Measurements from ENCODE around the gene CD79B.
"Not testable (repeated sequence)": the region's sequence is repeated elsewhere in the genome, so short reads cannot be mapped to it uniquely, and the experiment has no call there.

The CD79B gene

GRCh38 chr17:63922402-63922801, 9.7 kb downstream of the CD79B start:
- not testable (repeated sequence) for H3K4me1 ChIP-seq (ENCODE audit: control insufficient read depth, low read depth, low read length)

GRCh38 chr17:63920779-63921178, 11.4 kb downstream of the CD79B start:
- not testable (repeated sequence) for H3K4me1 ChIP-seq (ENCODE audit: control insufficient read depth, low read depth, low read length); H2BK120ac ChIP-seq (ENCODE audit: low read depth, low read length); H3K36me3 ChIP-seq (ENCODE audit: control insufficient read depth, insufficient read depth, low read length); H4K5ac ChIP-seq (ENCODE audit: low read length); H2AK5ac ChIP-seq (ENCODE audit: low read length); DNase-seq; H3K4me2 ChIP-seq (ENCODE audit: low read length); H3K4me3 ChIP-seq (ENCODE audit: low read length); H3K23ac ChIP-seq (ENCODE audit: low read length); H3K79me1 ChIP-seq (ENCODE audit: low read length); H3K9ac ChIP-seq (ENCODE audit: low read length); H2BK15ac ChIP-seq (replicated peaks; ENCODE audit: low read depth); H3K18ac ChIP-seq (ENCODE audit: low read length); H3K4ac ChIP-seq (ENCODE audit: low read depth, low read length); H3K27ac ChIP-seq (ENCODE audit: low read depth, low read length); H2BK5ac ChIP-seq (ENCODE audit: low read length); H3K56ac ChIP-seq (ENCODE audit: low read length); H3K79me2 ChIP-seq (ENCODE audit: control insufficient read depth, insufficient read depth, low read length); H4K8ac ChIP-seq (ENCODE audit: low read depth, low read length); H3K27me3 ChIP-seq (ENCODE audit: insufficient read depth, low read length, poor library complexity)
- no CpG with 5 or more reads among the region's 5 CpGs for WGBS (ENCODE audit: extremely low coverage, insufficient coverage, low lambda C conversion rate)

More at GRCh38 chr17:63922402-63922801, 9.7 kb downstream of the CD79B start:
- H2AK5ac ChIP-seq (ENCODE audit: low read length); H3K27me3 ChIP-seq (ENCODE audit: insufficient read depth, low read length, poor library complexity); H3K36me3 ChIP-seq (ENCODE audit: control insufficient read depth, insufficient read depth, low read length); H3K4me3 ChIP-seq (ENCODE audit: low read length); H2BK5ac ChIP-seq (ENCODE audit: low read length); H3K79me1 ChIP-seq (ENCODE audit: low read length); H3K79me2 ChIP-seq (ENCODE audit: control insufficient read depth, insufficient read depth, low read length); H3K4ac ChIP-seq (ENCODE audit: low read depth, low read length); H3K18ac ChIP-seq (ENCODE audit: low read length); H3K56ac ChIP-seq (ENCODE audit: low read length); H2BK120ac ChIP-seq (ENCODE audit: low read depth, low read length); H3K27ac ChIP-seq (ENCODE audit: low read depth, low read length); H2BK15ac ChIP-seq (replicated peaks; ENCODE audit: low read depth); H3K4me2 ChIP-seq (ENCODE audit: low read length); H4K8ac ChIP-seq (ENCODE audit: low read depth, low read length); H3K9ac ChIP-seq (ENCODE audit: low read length); DNase-seq; H3K23ac ChIP-seq (ENCODE audit: low read length); H4K5ac ChIP-seq (ENCODE audit: low read length): not testable (repeated sequence)
- no CpG with 5 or more reads among the region's 9 CpGs for WGBS (ENCODE audit: extremely low coverage, insufficient coverage, low lambda C conversion rate)

GRCh38 chr17:63920050-63920449, 12.1 kb downstream of the CD79B start:
- H2AK5ac ChIP-seq (ENCODE audit: low read length); H3K23ac ChIP-seq (ENCODE audit: low read length); H2BK5ac ChIP-seq (ENCODE audit: low read length); H4K5ac ChIP-seq (ENCODE audit: low read length); H3K56ac ChIP-seq (ENCODE audit: low read length); H3K18ac ChIP-seq (ENCODE audit: low read length); H2BK15ac ChIP-seq (replicated peaks; ENCODE audit: low read depth); H3K9ac ChIP-seq (ENCODE audit: low read length); H3K27ac ChIP-seq (ENCODE audit: low read depth, low read length); H3K4ac ChIP-seq (ENCODE audit: low read depth, low read length); H3K36me3 ChIP-seq (ENCODE audit: control insufficient read depth, insufficient read depth, low read length); H3K27me3 ChIP-seq (ENCODE audit: insufficient read depth, low read length, poor library complexity); H3K79me1 ChIP-seq (ENCODE audit: low read length); H3K79me2 ChIP-seq (ENCODE audit: control insufficient read depth, insufficient read depth, low read length); DNase-seq; H3K4me2 ChIP-seq (ENCODE audit: low read length); H4K8ac ChIP-seq (ENCODE audit: low read depth, low read length); H3K4me3 ChIP-seq (ENCODE audit: low read length); H3K4me1 ChIP-seq (ENCODE audit: control insufficient read depth, low read depth, low read length); H2BK120ac ChIP-seq (ENCODE audit: low read depth, low read length): not testable (repeated sequence)
- WGBS (ENCODE audit: extremely low coverage, insufficient coverage, low lambda C conversion rate), result no CpG with 5 or more reads among the region's 6 CpGs

- no CpG with 5 or more reads among the region's 8 CpGs for WGBS (ENCODE audit: extremely low coverage, insufficient coverage, low lambda C conversion rate)
- no peak overlapping the region for H2AK5ac ChIP-seq (ENCODE audit: low read length)
- H3K36me3 ChIP-seq (ENCODE audit: control insufficient read depth, insufficient read depth, low read length), result no peaks in the 10 kb centered on the region
- no peaks in the 10 kb centered on the region for H3K79me2 ChIP-seq (ENCODE audit: control insufficient read depth, insufficient read depth, low read length)
- H3K4me2 ChIP-seq (ENCODE audit: low read length), result no peak overlapping the region
- no peaks in the 10 kb centered on the region for H3K27me3 ChIP-seq (ENCODE audit: insufficient read depth, low read length, poor library complexity)
- H3K79me1 ChIP-seq (ENCODE audit: low read length), result no peaks in the 10 kb centered on the region
- no peak overlapping the region for H3K56ac ChIP-seq (ENCODE audit: low read length)
- H3K18ac ChIP-seq (ENCODE audit: low read length), result no peak overlapping the region
- no peak overlapping the region for H4K8ac ChIP-seq (ENCODE audit: low read depth, low read length)
- H2BK120ac ChIP-seq (ENCODE audit: low read depth, low read length), result no peak overlapping the region
- no peaks in the 10 kb centered on the region for H3K4me1 ChIP-seq (ENCODE audit: control insufficient read depth, low read depth, low read length)
- H2BK15ac ChIP-seq (replicated peaks; ENCODE audit: low read depth), result no peak overlapping the region
- peak; percentile 67 for DNase-seq
- H3K4ac ChIP-seq (ENCODE audit: low read depth, low read length), result no peak overlapping the region
- no peak overlapping the region for H3K27ac ChIP-seq (ENCODE audit: low read depth, low read length)
- no peak overlapping the region for H3K23ac ChIP-seq (ENCODE audit: low read length)
- H2BK5ac ChIP-seq (ENCODE audit: low read length), result no peak overlapping the region
- H4K5ac ChIP-seq (ENCODE audit: low read length), result no peak overlapping the region
- no peak overlapping the region for H3K4me3 ChIP-seq (ENCODE audit: low read length)
- no peak overlapping the region for H3K9ac ChIP-seq (ENCODE audit: low read length)
These were observed 12.8 kb downstream of the CD79B start for GRCh38 chr17:63919311-63919723.

GRCh38 chr17:63918789-63919305, 13.3 kb downstream of the CD79B start, which contains the start of gene GH1:
GH1 (minus strand) TSS chr17:63918839; CDS start chr17:63918776, 63 bp downstream.
- H4K8ac ChIP-seq (ENCODE audit: low read depth, low read length); H3K18ac ChIP-seq (ENCODE audit: low read length); H4K5ac ChIP-seq (ENCODE audit: low read length); H3K23ac ChIP-seq (ENCODE audit: low read length); H3K36me3 ChIP-seq (ENCODE audit: control insufficient read depth, insufficient read depth, low read length); DNase-seq; H2AK5ac ChIP-seq (ENCODE audit: low read length); H2BK5ac ChIP-seq (ENCODE audit: low read length); H3K4me1 ChIP-seq (ENCODE audit: control insufficient read depth, low read depth, low read length); H3K9ac ChIP-seq (ENCODE audit: low read length); H2BK120ac ChIP-seq (ENCODE audit: low read depth, low read length); H3K4me3 ChIP-seq (ENCODE audit: low read length); H3K4ac ChIP-seq (ENCODE audit: low read depth, low read length); H3K79me1 ChIP-seq (ENCODE audit: low read length); H3K79me2 ChIP-seq (ENCODE audit: control insufficient read depth, insufficient read depth, low read length); H3K27ac ChIP-seq (ENCODE audit: low read depth, low read length); H3K27me3 ChIP-seq (ENCODE audit: insufficient read depth, low read length, poor library complexity); H2BK15ac ChIP-seq (replicated peaks; ENCODE audit: low read depth): not testable (repeated sequence)
- H3K56ac ChIP-seq (ENCODE audit: low read length), result peak within 1 kb of the TSS; percentile 28
- no CpG with 5 or more reads among the region's 10 CpGs for WGBS (ENCODE audit: extremely low coverage, insufficient coverage, low lambda C conversion rate)
- H3K4me2 ChIP-seq (ENCODE audit: low read length), result peak within 1 kb of the TSS; percentile 66

GRCh38 chr17:63918305-63918704, 13.8 kb downstream of the CD79B start:
- no peak overlapping the region for H4K8ac ChIP-seq (ENCODE audit: low read depth, low read length)

More at GRCh38 chr17:63918305-63918704, 13.8 kb downstream of the CD79B start:
- no peak overlapping the region for H3K18ac ChIP-seq (ENCODE audit: low read length)
- no peak overlapping the region for H3K23ac ChIP-seq (ENCODE audit: low read length)
- WGBS (ENCODE audit: extremely low coverage, insufficient coverage, low lambda C conversion rate), result no CpG with 5 or more reads among the region's 10 CpGs
- no peak overlapping the region for H2BK15ac ChIP-seq (replicated peaks; ENCODE audit: low read depth)
- no peak overlapping the region for H3K4me3 ChIP-seq (ENCODE audit: low read length)
- H3K36me3 ChIP-seq (ENCODE audit: control insufficient read depth, insufficient read depth, low read length), result no peaks in the 10 kb centered on the region
- no peak overlapping the region for H3K9ac ChIP-seq (ENCODE audit: low read length)
- H3K56ac ChIP-seq (ENCODE audit: low read length), result peak overlapping the region; percentile 28
- H4K5ac ChIP-seq (ENCODE audit: low read length), result no peak overlapping the region
- no peak overlapping the region for H2AK5ac ChIP-seq (ENCODE audit: low read length)
- H2BK120ac ChIP-seq (ENCODE audit: low read depth, low read length), result no peak overlapping the region
- peak; percentile 87 for DNase-seq
- H2BK5ac ChIP-seq (ENCODE audit: low read length), result no peak overlapping the region
- no peaks in the 10 kb centered on the region for H3K79me1 ChIP-seq (ENCODE audit: low read length)
- no peaks in the 10 kb centered on the region for H3K4me1 ChIP-seq (ENCODE audit: control insufficient read depth, low read depth, low read length)
- H3K27ac ChIP-seq (ENCODE audit: low read depth, low read length), result no peak overlapping the region
- no peak overlapping the region for H3K4ac ChIP-seq (ENCODE audit: low read depth, low read length)
- H3K79me2 ChIP-seq (ENCODE audit: control insufficient read depth, insufficient read depth, low read length), result no peaks in the 10 kb centered on the region
- peak overlapping the region; percentile 66 for H3K4me2 ChIP-seq (ENCODE audit: low read length)
- no peaks in the 10 kb centered on the region for H3K27me3 ChIP-seq (ENCODE audit: insufficient read depth, low read length, poor library complexity)
